ENCODE measurements around the gene STK31.
A peak's percentile ranks its signal among the peaks of the same experiment; 100 is the strongest.
"Not testable (repeated sequence)": the region's sequence is repeated elsewhere in the genome, so short reads cannot be mapped to it uniquely, and the experiment has no call there.

The STK31 gene

DNA sequence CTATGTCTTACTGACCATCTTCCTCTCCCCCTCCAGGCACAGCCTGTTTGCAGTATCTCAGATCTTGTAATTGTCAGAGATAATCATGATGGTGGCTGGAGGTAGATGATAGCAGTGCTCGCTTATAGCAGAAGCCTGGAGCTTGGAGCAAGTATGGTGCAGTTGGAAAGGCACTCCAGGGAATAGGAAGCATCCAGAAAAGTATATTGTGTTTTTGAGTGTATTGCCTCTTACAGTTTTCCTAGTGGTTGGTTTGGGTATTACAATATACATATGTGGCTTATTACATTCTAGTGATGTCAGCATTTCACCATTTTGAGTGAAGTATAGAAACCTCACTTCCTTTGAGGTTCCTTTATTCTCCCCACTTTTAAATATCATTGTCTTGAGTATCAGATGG, 101.5 kb downstream of the STK31 start:
- no peak for DNase-seq

DNA sequence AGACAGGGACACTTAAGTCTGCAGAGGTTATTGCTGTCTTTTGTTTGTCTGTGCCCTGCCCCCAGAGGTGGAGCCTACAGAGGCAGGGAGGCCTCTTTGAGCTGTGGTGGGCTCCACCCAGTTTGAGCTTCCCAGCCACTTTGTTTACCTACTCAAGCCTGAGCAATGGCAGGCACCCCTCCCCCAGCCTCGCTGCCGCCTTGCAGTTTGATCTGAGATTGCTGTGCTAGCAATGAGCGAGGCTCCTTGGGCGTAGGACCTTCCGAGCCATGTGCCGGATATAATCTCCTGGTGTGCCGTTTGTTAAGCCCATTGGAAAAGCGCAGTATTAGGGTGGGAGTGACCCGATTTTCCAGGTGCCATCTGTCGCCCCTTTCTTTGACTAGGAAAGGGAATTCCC, 118.1 kb downstream of the STK31 start:
- DNase-seq = not testable (repeated sequence)

DNA sequence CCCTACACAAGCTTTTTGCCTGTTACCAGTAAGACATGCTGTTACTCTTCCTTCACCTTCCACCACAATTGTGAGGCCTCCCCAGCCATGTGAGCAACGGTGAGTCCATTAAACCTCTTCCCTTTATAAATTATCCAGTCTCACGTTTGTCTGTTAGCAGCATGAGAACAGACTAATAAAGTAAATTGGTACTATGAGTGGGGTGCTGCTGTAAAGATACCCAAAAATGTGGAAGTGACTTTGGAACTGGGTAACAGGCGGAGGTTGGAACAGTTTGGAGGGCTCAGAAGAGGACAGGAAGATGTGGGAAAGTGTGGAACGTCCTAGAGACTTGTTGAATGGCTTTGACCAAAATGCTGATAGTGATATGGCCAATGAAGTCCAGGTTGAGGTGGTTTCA, 122.7 kb downstream of the STK31 start:
- not testable (repeated sequence) for DNase-seq

DNA sequence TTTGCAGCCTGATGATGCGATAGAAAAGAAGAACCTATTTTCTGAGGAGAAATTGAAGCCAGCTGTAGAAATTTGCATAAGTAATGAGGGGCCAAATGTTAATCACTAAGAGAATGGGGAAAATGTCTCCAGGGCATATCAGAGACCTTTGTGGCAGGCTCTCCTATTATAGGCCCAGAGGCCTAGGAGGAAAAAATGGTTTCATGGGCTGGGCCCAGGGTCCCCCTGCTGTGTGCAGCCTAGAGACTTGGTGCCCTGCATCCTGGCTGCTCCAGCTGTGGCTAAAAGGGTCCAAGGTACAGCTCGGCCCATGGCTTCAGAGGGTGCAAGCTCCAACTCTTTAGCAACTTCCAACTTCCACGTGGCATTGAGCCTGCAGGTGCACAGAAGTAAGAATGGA, 123.4 kb downstream of the STK31 start:
- DNase-seq = no peak

DNA sequence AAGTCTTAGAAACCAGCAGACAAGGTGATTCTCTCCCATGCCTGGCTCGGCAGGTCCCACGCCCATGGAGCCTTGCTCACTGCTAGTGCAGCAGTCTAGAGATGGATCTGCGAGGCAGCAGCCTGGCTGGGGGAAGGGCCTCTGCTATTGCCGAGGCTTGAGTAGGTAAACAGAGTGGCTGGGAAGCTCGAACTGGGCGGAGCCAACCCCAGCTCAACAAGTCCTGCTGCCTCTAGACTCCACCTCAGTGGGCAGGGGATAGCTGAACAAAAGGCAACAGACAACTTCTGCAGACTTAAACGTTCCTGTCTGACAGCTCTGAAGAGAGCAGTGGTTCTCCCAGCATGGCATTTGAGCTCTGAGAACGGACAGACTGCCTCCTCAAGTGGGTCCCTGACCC, 134.8 kb downstream of the STK31 start:
- not testable (repeated sequence) for DNase-seq

DNA sequence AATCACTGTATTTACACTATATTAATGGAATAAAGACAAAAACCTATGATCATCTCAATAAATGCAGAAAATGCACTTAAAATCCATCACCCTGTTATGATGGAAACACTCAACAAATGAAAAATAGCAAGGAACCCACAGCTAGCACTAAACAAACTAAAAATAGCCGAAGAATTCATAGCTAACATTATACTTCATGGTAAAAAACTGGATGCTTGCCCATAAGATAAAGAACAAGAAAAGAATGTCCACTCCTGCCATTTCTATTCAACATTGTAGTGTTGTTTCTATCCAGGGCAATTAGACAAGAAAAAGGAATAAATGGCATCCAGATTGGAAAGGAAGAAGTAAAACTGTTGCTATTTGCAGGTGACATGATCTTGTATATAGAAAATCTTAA, 142.1 kb downstream of the STK31 start:
- no peak for DNase-seq

DNA sequence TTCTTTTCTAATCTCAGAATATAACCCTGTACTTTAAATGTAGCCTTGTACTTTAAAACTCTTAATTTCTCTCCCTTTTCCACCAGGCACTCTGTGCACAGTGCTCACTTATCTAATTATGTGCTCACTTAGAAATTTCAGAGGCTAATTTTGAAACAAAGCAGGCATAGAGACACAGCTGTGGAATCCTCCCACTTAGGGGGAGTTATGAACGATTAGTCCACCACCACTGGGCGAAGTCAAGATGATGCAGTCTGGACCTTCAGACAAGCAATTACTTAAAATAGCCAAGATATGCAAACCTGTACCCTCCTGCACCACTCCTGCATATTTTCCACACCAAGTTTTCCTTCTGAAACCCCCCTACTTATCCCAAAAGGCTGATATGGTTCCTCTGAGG, 143.0 kb downstream of the STK31 start:
- DNase-seq = no peak

DNA sequence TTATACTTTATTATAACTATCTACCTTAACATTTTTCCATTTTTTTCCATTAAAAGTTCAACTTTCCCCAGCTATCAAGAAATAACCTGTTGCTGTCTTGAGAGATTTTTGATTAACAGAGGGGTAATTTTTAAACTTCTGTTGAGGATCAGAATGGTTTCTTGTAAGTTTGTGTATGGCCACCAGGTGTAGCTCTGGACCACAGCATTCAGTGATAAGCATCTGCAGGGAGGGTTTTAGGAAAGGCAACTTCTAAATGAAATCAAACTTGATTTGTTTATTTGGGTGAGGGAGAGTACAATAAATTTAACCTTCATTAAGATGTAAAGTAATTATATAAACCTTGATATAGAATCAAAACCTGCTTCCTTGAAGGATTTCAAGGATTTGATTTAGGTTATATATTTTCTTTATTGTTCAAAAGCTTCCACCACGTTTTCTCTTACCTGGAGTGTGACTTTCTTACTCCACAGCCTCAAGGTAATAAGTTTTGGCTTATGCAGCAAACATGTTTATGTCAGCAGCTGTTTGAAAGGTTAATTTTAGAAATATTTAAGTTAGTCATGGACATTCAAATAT, 153.3 kb downstream of the STK31 start:
- DNase-seq = peak; percentile 62

DNA sequence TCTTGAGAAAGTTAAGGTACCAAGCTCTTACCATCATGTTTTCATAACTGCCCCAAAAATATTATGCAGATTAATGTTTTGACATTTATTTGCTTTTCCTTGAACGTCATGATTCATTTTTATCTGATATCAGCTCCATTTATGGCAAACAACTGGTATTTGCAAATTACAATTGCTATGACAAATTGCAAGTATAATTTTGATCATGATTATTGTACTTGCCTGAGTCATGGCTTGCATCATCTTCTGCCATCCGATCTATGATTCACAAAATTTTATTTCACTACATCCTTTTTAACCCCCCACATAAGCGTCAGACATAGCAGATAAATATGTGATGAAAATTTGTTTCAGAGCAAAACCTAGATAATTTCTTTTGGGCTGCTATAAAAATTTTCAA, 155.0 kb downstream of the STK31 start:
- no peak for DNase-seq

DNA sequence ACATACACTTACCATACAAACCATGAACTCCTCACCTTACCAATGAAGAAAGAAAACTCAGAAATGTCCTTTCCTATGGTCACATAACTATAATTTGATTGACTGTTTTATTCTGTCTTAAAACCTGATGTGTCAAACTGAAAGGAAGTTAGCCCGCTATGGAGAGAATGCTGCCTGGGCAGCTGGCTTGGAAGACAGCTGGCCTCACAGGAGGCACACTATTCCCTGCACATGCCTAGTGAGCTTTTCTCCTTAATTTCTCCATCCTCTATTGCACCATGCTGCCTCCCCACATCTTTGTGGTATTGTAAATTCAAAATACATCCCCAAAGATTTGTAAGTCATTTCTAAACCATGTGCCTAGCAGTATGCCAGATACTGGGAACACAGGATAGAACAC, 163.3 kb downstream of the STK31 start:
- DNase-seq = no peak

DNA sequence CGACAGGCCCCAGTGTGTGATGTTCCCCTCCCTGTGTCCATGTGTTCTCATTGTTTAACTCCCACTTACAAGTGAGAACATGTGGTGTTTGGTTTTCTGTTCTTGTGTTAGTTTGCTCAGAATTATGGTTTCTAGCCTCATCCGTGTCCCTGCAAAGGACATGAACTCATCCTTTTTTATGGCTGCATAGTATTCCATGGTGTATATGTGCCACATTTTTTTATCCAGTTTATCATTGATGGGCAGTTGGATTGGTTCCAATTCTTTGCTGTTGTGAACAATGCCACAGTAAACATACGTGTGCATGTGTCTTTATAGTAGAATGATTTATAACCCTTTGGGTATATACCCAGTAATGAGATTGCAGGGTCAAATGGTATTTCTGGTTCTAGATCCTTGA, 166.5 kb downstream of the STK31 start:
- DNase-seq = not testable (repeated sequence)

Measured in DMS79 treated with DMSO at 0.1 percent for 48 hours (cell line).